HL-60/S4 (cell line): ENCODE measurements around the gene BLTP1.

Experiments used
- in situ Hi-C: fragments of 300-500 bp; cut with MboI; formaldehyde crosslinking; loops from 2 replicates; pipeline ENCODE4 v1.14.3; 2022; ENCODE audit warnings: low sequenced_read_pairs

Gene BLTP1

GRCh38 chr4:122163767-122164166, 11.6 kb downstream of the BLTP1 start:
- in situ Hi-C loops = no loop called here

- in situ Hi-C loops = no loop called here
These were observed 15.2 kb downstream of the BLTP1 start for GRCh38 chr4:122167369-122167768.

- in situ Hi-C loops = no loop called here
These were observed 18.6 kb downstream of the BLTP1 start for GRCh38 chr4:122170775-122171174.

- in situ Hi-C loops = no loop called here
These were observed 19.2 kb downstream of the BLTP1 start for GRCh38 chr4:122171323-122171722.

GRCh38 chr4:122172266-122172665, 20.1 kb downstream of the BLTP1 start:
- in situ Hi-C loops = no loop called here

- in situ Hi-C loops = no loop called here
These were observed 26.8 kb downstream of the BLTP1 start for GRCh38 chr4:122178961-122179360.

- in situ Hi-C loops = no loop called here
These were observed 43.6 kb downstream of the BLTP1 start for GRCh38 chr4:122195718-122196117.
